HG03097 (cell line): ENCODE measurements around the gene PTRHD1.
"Not testable (repeated sequence)": the region's sequence is repeated elsewhere in the genome, so short reads cannot be mapped to it uniquely, and the experiment has no call there.

ENCODE experiments used
- ATAC-seq: cut with Tn5 transposase; IDR thresholded peaks from one replicate; pipeline ENCODE4 v1.9.1; 2021; ENCODE audit not compliant: unreplicated experiment, low FRiP score

The PTRHD1 gene

GRCh38 chr2:24813691-24814137 lies 20.5 kb upstream of the PTRHD1 start:
- no peak for ATAC-seq

GRCh38 chr2:24809316-24810007 lies 16.3 kb upstream of the PTRHD1 start:
- no peak for ATAC-seq

GRCh38 chr2:24806661-24807036 lies 13.5 kb upstream of the PTRHD1 start:
- no peak for ATAC-seq

- not testable (repeated sequence) for ATAC-seq
These were observed 12.8 kb upstream of the PTRHD1 start for GRCh38 chr2:24805811-24806660.

GRCh38 chr2:24800487-24800886 lies 7.3 kb upstream of the PTRHD1 start:
- ATAC-seq: not testable (repeated sequence)

GRCh38 chr2:24797644-24798043 lies 4.5 kb upstream of the PTRHD1 start:
- no peak for ATAC-seq

GRCh38 chr2:24793761-24794435 lies 707 bp upstream of the PTRHD1 start:
- no peak for ATAC-seq

GRCh38 chr2:24792542-24792873 lies 683 bp downstream of the PTRHD1 start:
- no peak for ATAC-seq

- ATAC-seq: no peak
These were observed 1.7 kb downstream of the PTRHD1 start for GRCh38 chr2:24791452-24791851.

- ATAC-seq: no peak
These were observed 4.4 kb downstream of the PTRHD1 start for GRCh38 chr2:24788816-24789215.

GRCh38 chr2:24787532-24787931 lies 5.7 kb downstream of the PTRHD1 start:
- ATAC-seq: no peak

- peak; percentile 69 for ATAC-seq
These were observed 7.4 kb downstream of the PTRHD1 start for GRCh38 chr2:24785671-24786321.

GRCh38 chr2:24783641-24784040 lies 9.6 kb downstream of the PTRHD1 start:
- ATAC-seq: no peak

GRCh38 chr2:24779116-24779515 lies 14.1 kb downstream of the PTRHD1 start:
- no peak for ATAC-seq

- ATAC-seq: no peak
These were observed 18.8 kb downstream of the PTRHD1 start for GRCh38 chr2:24774373-24774772.

GRCh38 chr2:24771764-24772586 lies 21.2 kb downstream of the PTRHD1 start:
- ATAC-seq: no peak

- no peak for ATAC-seq
These were observed 22.1 kb downstream of the PTRHD1 start for GRCh38 chr2:24771061-24771460.

GRCh38 chr2:24768601-24769000 lies 24.6 kb downstream of the PTRHD1 start:
- no peak for ATAC-seq

GRCh38 chr2:24768013-24768412 lies 25.2 kb downstream of the PTRHD1 start:
- ATAC-seq: no peak

- no peak for ATAC-seq
These were observed 26.6 kb downstream of the PTRHD1 start for GRCh38 chr2:24766609-24767008.
